ENCODE measurements around the gene KCNAB1.

- TF ChIP-seq EZH2 (IDR thresholded peaks at IDR 0.05; ENCODE audit: borderline replicate concordance, low read length) = no peak
- TF ChIP-seq CTCF (IDR thresholded peaks at IDR 0.05; ENCODE audit: low read length) = no peak
Measured at GRCh38 chr3:156498307-156498706, 377.9 kb downstream of the KCNAB1 start.
